ENCODE results near the gene DUOX1.

DNA sequence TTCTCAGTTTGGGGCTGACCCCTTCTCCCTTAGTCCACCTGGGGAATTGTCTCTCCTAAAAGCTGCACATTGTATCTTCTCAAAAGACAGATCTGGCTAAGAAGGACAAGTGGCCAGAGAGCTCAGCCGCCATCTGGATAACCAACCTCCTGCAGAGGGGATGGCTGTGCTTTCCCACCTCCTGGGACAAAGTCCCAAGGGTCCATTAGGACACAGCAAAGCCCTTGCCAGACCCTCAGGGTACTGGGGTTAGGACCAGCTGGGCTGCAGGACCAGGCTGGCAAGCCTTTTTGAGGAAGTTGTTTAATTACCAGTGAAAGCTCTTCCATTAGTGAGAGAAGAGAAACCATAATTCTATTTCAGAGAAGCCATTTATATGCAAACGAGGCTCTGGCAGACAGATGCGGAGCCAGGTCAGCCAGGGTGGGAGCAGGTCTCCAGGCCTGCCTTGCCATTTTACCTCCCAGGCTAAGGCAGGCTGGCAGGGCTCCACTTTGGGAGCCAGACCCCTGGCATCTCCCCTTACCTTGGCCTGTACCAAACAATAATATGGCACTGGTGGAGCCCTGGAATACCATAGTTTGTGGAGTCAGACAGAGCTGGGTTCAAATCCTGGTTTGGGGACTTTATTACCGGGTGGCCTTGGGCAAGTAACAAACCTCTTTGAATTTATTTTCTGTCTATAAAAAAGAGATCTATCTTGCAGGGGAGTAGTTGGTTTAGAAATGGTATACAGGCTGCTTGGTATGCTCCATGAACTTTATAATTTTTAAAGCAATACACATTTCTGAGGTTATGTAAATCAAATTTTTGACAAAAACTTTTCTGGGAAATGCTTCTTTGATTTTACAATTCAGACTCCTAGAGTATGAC is 40.0 kb downstream of the DUOX1 start:
- TF ChIP-seq, protein P1, sequence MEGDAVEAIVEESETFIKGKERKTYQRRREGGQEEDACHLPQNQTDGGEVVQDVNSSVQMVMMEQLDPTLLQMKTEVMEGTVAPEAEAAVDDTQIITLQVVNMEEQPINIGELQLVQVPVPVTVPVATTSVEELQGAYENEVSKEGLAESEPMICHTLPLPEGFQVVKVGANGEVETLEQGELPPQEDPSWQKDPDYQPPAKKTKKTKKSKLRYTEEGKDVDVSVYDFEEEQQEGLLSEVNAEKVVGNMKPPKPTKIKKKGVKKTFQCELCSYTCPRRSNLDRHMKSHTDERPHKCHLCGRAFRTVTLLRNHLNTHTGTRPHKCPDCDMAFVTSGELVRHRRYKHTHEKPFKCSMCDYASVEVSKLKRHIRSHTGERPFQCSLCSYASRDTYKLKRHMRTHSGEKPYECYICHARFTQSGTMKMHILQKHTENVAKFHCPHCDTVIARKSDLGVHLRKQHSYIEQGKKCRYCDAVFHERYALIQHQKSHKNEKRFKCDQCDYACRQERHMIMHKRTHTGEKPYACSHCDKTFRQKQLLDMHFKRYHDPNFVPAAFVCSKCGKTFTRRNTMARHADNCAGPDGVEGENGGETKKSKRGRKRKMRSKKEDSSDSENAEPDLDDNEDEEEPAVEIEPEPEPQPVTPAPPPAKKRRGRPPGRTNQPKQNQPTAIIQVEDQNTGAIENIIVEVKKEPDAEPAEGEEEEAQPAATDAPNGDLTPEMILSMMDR (IDR thresholded peaks at IDR 0.05; ENCODE audit: low read depth, low read length, missing input control) = no peak
- TF ChIP-seq, protein P2, sequence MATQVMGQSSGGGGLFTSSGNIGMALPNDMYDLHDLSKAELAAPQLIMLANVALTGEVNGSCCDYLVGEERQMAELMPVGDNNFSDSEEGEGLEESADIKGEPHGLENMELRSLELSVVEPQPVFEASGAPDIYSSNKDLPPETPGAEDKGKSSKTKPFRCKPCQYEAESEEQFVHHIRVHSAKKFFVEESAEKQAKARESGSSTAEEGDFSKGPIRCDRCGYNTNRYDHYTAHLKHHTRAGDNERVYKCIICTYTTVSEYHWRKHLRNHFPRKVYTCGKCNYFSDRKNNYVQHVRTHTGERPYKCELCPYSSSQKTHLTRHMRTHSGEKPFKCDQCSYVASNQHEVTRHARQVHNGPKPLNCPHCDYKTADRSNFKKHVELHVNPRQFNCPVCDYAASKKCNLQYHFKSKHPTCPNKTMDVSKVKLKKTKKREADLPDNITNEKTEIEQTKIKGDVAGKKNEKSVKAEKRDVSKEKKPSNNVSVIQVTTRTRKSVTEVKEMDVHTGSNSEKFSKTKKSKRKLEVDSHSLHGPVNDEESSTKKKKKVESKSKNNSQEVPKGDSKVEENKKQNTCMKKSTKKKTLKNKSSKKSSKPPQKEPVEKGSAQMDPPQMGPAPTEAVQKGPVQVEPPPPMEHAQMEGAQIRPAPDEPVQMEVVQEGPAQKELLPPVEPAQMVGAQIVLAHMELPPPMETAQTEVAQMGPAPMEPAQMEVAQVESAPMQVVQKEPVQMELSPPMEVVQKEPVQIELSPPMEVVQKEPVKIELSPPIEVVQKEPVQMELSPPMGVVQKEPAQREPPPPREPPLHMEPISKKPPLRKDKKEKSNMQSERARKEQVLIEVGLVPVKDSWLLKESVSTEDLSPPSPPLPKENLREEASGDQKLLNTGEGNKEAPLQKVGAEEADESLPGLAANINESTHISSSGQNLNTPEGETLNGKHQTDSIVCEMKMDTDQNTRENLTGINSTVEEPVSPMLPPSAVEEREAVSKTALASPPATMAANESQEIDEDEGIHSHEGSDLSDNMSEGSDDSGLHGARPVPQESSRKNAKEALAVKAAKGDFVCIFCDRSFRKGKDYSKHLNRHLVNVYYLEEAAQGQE (IDR thresholded peaks at IDR 0.05) = no peak
- TF ChIP-seq, protein P3, sequence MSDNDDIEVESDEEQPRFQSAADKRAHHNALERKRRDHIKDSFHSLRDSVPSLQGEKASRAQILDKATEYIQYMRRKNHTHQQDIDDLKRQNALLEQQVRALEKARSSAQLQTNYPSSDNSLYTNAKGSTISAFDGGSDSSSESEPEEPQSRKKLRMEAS (IDR thresholded peaks at IDR 0.05) = no peak
- no peak for TF ChIP-seq YY1 (IDR thresholded peaks at IDR 0.05)
